Measurements from ENCODE around the gene THBS1.

THBS1 gene

GRCh38 chr15:39623529-39623931 is 42.7 kb downstream of the THBS1 start:
- TF ChIP-seq, protein P1, sequence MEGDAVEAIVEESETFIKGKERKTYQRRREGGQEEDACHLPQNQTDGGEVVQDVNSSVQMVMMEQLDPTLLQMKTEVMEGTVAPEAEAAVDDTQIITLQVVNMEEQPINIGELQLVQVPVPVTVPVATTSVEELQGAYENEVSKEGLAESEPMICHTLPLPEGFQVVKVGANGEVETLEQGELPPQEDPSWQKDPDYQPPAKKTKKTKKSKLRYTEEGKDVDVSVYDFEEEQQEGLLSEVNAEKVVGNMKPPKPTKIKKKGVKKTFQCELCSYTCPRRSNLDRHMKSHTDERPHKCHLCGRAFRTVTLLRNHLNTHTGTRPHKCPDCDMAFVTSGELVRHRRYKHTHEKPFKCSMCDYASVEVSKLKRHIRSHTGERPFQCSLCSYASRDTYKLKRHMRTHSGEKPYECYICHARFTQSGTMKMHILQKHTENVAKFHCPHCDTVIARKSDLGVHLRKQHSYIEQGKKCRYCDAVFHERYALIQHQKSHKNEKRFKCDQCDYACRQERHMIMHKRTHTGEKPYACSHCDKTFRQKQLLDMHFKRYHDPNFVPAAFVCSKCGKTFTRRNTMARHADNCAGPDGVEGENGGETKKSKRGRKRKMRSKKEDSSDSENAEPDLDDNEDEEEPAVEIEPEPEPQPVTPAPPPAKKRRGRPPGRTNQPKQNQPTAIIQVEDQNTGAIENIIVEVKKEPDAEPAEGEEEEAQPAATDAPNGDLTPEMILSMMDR (IDR thresholded peaks at IDR 0.05; ENCODE audit: insufficient read depth, low read length, poor library complexity, severe bottlenecking): no peak
- TF ChIP-seq EZH2phosphoT487 (conservative IDR thresholded peaks at IDR 0.05; ENCODE audit: low read length): no peak
- no peak overlapping the region for H3K4me2 ChIP-seq (ENCODE audit: low read depth, low read length, poor library complexity, severe bottlenecking)
- no peaks in the 10 kb centered on the region for H3K27me3 ChIP-seq (ENCODE audit: low read length)
- no peaks in the 10 kb centered on the region for H3K79me2 ChIP-seq (ENCODE audit: insufficient read depth, low read length)
- H4K20me1 ChIP-seq (ENCODE audit: low read depth, low read length): no peaks in the 10 kb centered on the region
- no peaks in the 10 kb centered on the region for H3K36me3 ChIP-seq (ENCODE audit: low read length)
- no peak overlapping the region for H3K27ac ChIP-seq (ENCODE audit: low read depth, low read length)
- H3F3A ChIP-seq (ENCODE audit: insufficient read depth): no peaks in the 10 kb centered on the region
- no peak overlapping the region for H3K4me3 ChIP-seq (ENCODE audit: insufficient read depth, low read length, poor library complexity, severe bottlenecking)
- no peaks in the 10 kb centered on the region for H3K9me3 ChIP-seq (ENCODE audit: insufficient read depth, low read length)
- H3K9ac ChIP-seq (ENCODE audit: low read length): no peak overlapping the region
- H3K9me2 ChIP-seq (replicated peaks; ENCODE audit: insufficient read depth, low read length): no peaks in the 10 kb centered on the region
- H2AFZ ChIP-seq (ENCODE audit: low read depth, low read length, severe bottlenecking): no peak overlapping the region

DNA sequence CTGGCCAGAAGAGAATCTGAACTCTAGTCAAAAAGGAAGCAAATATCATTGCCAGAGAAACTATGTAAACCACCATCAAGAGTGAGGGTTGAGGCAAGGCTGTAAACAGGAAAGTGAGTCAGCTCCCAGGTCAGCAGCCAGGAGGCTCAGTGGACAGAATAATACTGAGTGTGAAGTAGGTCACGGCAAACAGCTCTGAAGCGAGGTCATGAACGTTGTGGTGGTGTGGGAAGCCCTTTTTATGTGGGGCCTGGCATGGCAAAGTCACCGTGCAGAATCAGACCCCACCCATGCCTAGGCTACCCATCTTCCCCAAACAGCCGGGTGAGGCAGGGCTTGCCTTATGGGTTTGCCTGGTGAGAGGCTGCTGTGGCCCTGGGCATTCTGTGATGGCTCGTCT is 43.9 kb downstream of the THBS1 start:
- TF ChIP-seq, protein P1 (IDR thresholded peaks at IDR 0.05; ENCODE audit: insufficient read depth, low read length, poor library complexity, severe bottlenecking): no peak
- TF ChIP-seq EZH2phosphoT487 (conservative IDR thresholded peaks at IDR 0.05; ENCODE audit: low read length): no peak

DNA sequence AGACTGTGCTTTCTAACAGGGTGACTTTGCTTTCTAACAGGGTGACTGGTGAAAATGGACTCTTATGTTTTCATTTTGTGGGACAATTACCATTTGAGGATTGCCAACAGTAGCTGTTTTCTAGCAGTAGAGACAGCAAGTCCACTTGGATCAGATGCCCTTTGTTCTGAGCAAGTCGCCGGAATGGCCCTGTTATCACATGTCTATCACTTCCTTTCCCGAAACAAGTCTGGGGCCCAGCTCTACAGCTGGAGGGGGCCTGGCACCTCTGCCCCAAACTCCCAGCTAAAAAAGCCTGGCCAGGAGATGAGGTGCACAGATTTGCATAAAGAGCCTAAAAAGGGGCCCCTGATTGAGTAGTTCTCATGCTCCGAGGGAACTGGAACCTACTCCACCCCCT is 44.6 kb downstream of the THBS1 start:
- Histone ChIP-seq H3F3A (ENCODE audit: insufficient read depth) (no peaks in the 10 kb centered on the region), H3K9me3 (ENCODE audit: insufficient read depth, low read length) (no peaks in the 10 kb centered on the region), H3K79me2 (ENCODE audit: insufficient read depth, low read length) (no peaks in the 10 kb centered on the region), H2AFZ (ENCODE audit: low read depth, low read length, severe bottlenecking) (no peak overlapping the region), H3K9ac (ENCODE audit: low read length) (no peak overlapping the region), H3K9me2 (replicated peaks; ENCODE audit: insufficient read depth, low read length) (no peaks in the 10 kb centered on the region), H3K36me3 (ENCODE audit: low read length) (no peaks in the 10 kb centered on the region), H3K4me2 (ENCODE audit: low read depth, low read length, poor library complexity, severe bottlenecking) (no peak overlapping the region), H3K27ac (ENCODE audit: low read depth, low read length) (no peak overlapping the region), H3K4me3 (ENCODE audit: insufficient read depth, low read length, poor library complexity, severe bottlenecking) (no peak overlapping the region), H3K27me3 (ENCODE audit: low read length) (no peaks in the 10 kb centered on the region), H4K20me1 (ENCODE audit: low read depth, low read length) (no peaks in the 10 kb centered on the region)
- TF ChIP-seq EZH2phosphoT487 (conservative IDR thresholded peaks at IDR 0.05; ENCODE audit: low read length): no peak
- TF ChIP-seq, protein P1 (IDR thresholded peaks at IDR 0.05; ENCODE audit: insufficient read depth, low read length, poor library complexity, severe bottlenecking): no peak

More for the DNA sequence above, 43.9 kb downstream of the THBS1 start:
- Histone ChIP-seq H3K79me2 (ENCODE audit: insufficient read depth, low read length) (no peaks in the 10 kb centered on the region), H3K9me2 (replicated peaks; ENCODE audit: insufficient read depth, low read length) (no peaks in the 10 kb centered on the region), H4K20me1 (ENCODE audit: low read depth, low read length) (no peaks in the 10 kb centered on the region), H3K9ac (ENCODE audit: low read length) (no peak overlapping the region), H3K9me3 (ENCODE audit: insufficient read depth, low read length) (no peaks in the 10 kb centered on the region), H3K4me3 (ENCODE audit: insufficient read depth, low read length, poor library complexity, severe bottlenecking) (no peak overlapping the region), H2AFZ (ENCODE audit: low read depth, low read length, severe bottlenecking) (no peak overlapping the region), H3K27me3 (ENCODE audit: low read length) (no peaks in the 10 kb centered on the region), H3F3A (ENCODE audit: insufficient read depth) (no peaks in the 10 kb centered on the region), H3K36me3 (ENCODE audit: low read length) (no peaks in the 10 kb centered on the region), H3K27ac (ENCODE audit: low read depth, low read length) (no peak overlapping the region), H3K4me2 (ENCODE audit: low read depth, low read length, poor library complexity, severe bottlenecking) (no peak overlapping the region)

Data from SU-DHL-6 (cell line).